ENCODE measurements around the gene LCTL. TPM values are rescaled to one million over a fixed set of nuclear protein-coding genes. Genes with fewer than 3 reads are reported as not detected.

Gene LCTL
- total RNA-seq, 1 donor from 2014 or later: 12.8 TPM

GRCh38 chr15:66594344-66594743 is 28.5 kb upstream of the LCTL start:
- no peaks in the 10 kb centered on the region for H4K20me1 ChIP-seq (ENCODE audit: insufficient read depth, low read length)
- no peaks in the 10 kb centered on the region for H3K4me1 ChIP-seq (ENCODE audit: insufficient read depth, low read length)
- no peak overlapping the region for H3K4me2 ChIP-seq (ENCODE audit: low read length)
- no peaks in the 10 kb centered on the region for H3K79me2 ChIP-seq (ENCODE audit: insufficient read depth, low read length)
- H3K27me3 Mint-ChIP-seq (ENCODE audit: low read depth, unreplicated experiment): peaks cover 45% of the 10 kb centered on the region
- H3K4me3 Mint-ChIP-seq (ENCODE audit: unreplicated experiment): no peak overlapping the region
- no peak overlapping the region for H3K9ac ChIP-seq (ENCODE audit: low read length)
- peaks cover 1% of the 10 kb centered on the region for H3K4me1 Mint-ChIP-seq (ENCODE audit: low read depth, unreplicated experiment)
- no peaks in the 10 kb centered on the region for H3K36me3 ChIP-seq (ENCODE audit: insufficient read depth, low read length)
- H3K27me3 ChIP-seq (ENCODE audit: insufficient read depth, low read length): peaks cover 3% of the 10 kb centered on the region
- H3K9me3 ChIP-seq (ENCODE audit: insufficient read depth, low read depth, low read length): no peaks in the 10 kb centered on the region
- TF ChIP-seq CTCF (IDR thresholded peaks at IDR 0.05; ENCODE audit: insufficient read depth, low read depth, low read length): no peak
- no peak for TF ChIP-seq EZH2 (IDR thresholded peaks at IDR 0.05; ENCODE audit: insufficient read depth, low read length)
- DNase-seq (ENCODE audit: low read depth): no peak
- H2AFZ ChIP-seq (ENCODE audit: low read depth, low read length): no peak overlapping the region
- FAIRE-seq: no peak
- no peaks in the 10 kb centered on the region for H3K36me3 Mint-ChIP-seq (ENCODE audit: low read depth, unreplicated experiment)
- H3K9me3 Mint-ChIP-seq (ENCODE audit: unreplicated experiment): no peaks in the 10 kb centered on the region
- H3K4me3 ChIP-seq (ENCODE audit: insufficient read depth, low read depth, low read length): no peak overlapping the region
- H3K27ac ChIP-seq (ENCODE audit: low read depth, low read length): no peak overlapping the region
- H3K27ac Mint-ChIP-seq (ENCODE audit: unreplicated experiment): no peak overlapping the region

- Histone ChIP-seq H3K4me1 (ENCODE audit: insufficient read depth, low read length) (no peaks in the 10 kb centered on the region), H3K36me3 (ENCODE audit: insufficient read depth, low read length) (no peaks in the 10 kb centered on the region), H3K9me3 (ENCODE audit: insufficient read depth, low read depth, low read length) (no peaks in the 10 kb centered on the region), H3K9ac (ENCODE audit: low read length) (no peak overlapping the region), H3K27me3 (ENCODE audit: insufficient read depth, low read length) (peaks cover 3% of the 10 kb centered on the region), H2AFZ (ENCODE audit: low read depth, low read length) (no peak overlapping the region), H4K20me1 (ENCODE audit: insufficient read depth, low read length) (no peaks in the 10 kb centered on the region), H3K4me3 (ENCODE audit: insufficient read depth, low read depth, low read length) (no peak overlapping the region), H3K4me2 (ENCODE audit: low read length) (no peak overlapping the region), H3K27ac (ENCODE audit: low read depth, low read length) (no peak overlapping the region), H3K79me2 (ENCODE audit: insufficient read depth, low read length) (no peaks in the 10 kb centered on the region)
- Mint-ChIP-seq H3K27me3 (ENCODE audit: low read depth, unreplicated experiment) (peaks cover 42% of the 10 kb centered on the region), H3K36me3 (ENCODE audit: low read depth, unreplicated experiment) (no peaks in the 10 kb centered on the region), H3K4me3 (ENCODE audit: unreplicated experiment) (no peak overlapping the region), H3K9me3 (ENCODE audit: unreplicated experiment) (no peaks in the 10 kb centered on the region), H3K4me1 (ENCODE audit: low read depth, unreplicated experiment) (peaks cover 1% of the 10 kb centered on the region), H3K27ac (ENCODE audit: unreplicated experiment) (no peak overlapping the region)
- no peak for TF ChIP-seq CTCF (IDR thresholded peaks at IDR 0.05; ENCODE audit: insufficient read depth, low read depth, low read length)
- TF ChIP-seq EZH2 (IDR thresholded peaks at IDR 0.05; ENCODE audit: insufficient read depth, low read length): no peak
- FAIRE-seq (no peak), DNase-seq (ENCODE audit: low read depth) (no peak)
Observed at GRCh38 chr15:66593219-66593780, 27.5 kb upstream of the LCTL start.

DNA sequence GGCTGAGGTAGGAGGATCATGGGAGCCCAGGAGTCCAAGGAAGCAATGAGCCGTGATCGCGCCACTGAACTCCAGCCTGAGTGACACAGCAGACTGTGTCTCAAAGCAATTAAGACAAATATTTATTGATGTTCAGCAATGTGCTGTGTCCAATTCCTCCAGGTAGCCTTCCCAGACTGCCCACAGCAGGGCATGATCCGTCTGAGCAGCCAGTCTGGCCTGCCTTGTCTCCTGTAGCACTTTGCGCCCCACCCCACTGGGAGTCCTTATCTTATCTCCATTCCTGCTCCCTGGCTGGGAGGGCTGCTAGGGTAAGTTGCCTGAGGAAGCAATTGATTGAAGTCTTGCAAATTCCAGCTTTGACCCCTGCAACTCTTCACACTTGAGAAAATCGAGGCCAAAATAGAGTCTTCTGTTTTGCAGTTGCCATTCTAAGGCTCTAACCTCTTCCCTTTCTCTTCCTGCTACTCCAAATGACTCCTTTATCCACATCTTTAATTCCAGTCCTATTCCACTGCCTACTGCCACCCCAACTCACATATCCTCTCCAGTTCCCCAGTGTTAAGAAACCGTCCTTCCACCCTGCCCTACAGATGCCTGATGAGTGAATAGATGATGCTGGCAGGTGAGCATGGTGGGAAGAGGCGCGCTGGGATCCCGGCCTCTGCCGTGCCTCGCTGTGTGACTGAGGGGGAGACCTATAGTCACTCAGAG is 26.9 kb upstream of the LCTL start:
- H3K27me3 Mint-ChIP-seq (ENCODE audit: low read depth, unreplicated experiment): peaks cover 41% of the 10 kb centered on the region
- Histone ChIP-seq H2AFZ (ENCODE audit: low read depth, low read length) (no peak overlapping the region), H3K27me3 (ENCODE audit: insufficient read depth, low read length) (peaks cover 5% of the 10 kb centered on the region), H3K79me2 (ENCODE audit: insufficient read depth, low read length) (no peaks in the 10 kb centered on the region), H3K4me1 (ENCODE audit: insufficient read depth, low read length) (no peaks in the 10 kb centered on the region), H3K9ac (ENCODE audit: low read length) (no peak overlapping the region), H3K9me3 (ENCODE audit: insufficient read depth, low read depth, low read length) (no peaks in the 10 kb centered on the region), H3K4me3 (ENCODE audit: insufficient read depth, low read depth, low read length) (no peak overlapping the region), H4K20me1 (ENCODE audit: insufficient read depth, low read length) (no peaks in the 10 kb centered on the region), H3K27ac (ENCODE audit: low read depth, low read length) (no peak overlapping the region), H3K4me2 (ENCODE audit: low read length) (no peak overlapping the region), H3K36me3 (ENCODE audit: insufficient read depth, low read length) (no peaks in the 10 kb centered on the region)
- no peak for TF ChIP-seq EZH2 (IDR thresholded peaks at IDR 0.05; ENCODE audit: insufficient read depth, low read length)
- no peak for TF ChIP-seq CTCF (IDR thresholded peaks at IDR 0.05; ENCODE audit: insufficient read depth, low read depth, low read length)
- no peak overlapping the region for H3K27ac Mint-ChIP-seq (ENCODE audit: unreplicated experiment)
- H3K4me3 Mint-ChIP-seq (ENCODE audit: unreplicated experiment): no peak overlapping the region
- peaks cover 1% of the 10 kb centered on the region for H3K4me1 Mint-ChIP-seq (ENCODE audit: low read depth, unreplicated experiment)
- no peaks in the 10 kb centered on the region for H3K9me3 Mint-ChIP-seq (ENCODE audit: unreplicated experiment)
- DNase-seq (ENCODE audit: low read depth) (no peak), FAIRE-seq (no peak)
- no peaks in the 10 kb centered on the region for H3K36me3 Mint-ChIP-seq (ENCODE audit: low read depth, unreplicated experiment)
